Karpas-422 (cell line): ENCODE results near the gene XRCC4. TPM values are rescaled to one million over a fixed set of nuclear protein-coding genes. Genes with fewer than 3 reads are reported as not detected.

Source experiments
- DNase-seq: peaks from one replicate; pipeline ENCODE4 v3.0.0-alpha.2; 2015
- H2AFZ ChIP-seq: fragments of 200-600 bp; sonication (generic); 2 replicates; pipeline ENCODE4 v1.6.1; 2014; ENCODE audit warnings: antibody characterized with exemption, low read length, mixed read lengths
- H3K27ac ChIP-seq: fragments of 200-600 bp; sonication (generic); 2 replicates; pipeline ENCODE4 v1.5.1; 2014; ENCODE audit warnings: mild to moderate bottlenecking, low read length, moderate library complexity
- H3K27me3 ChIP-seq: fragments of 200-600 bp; sonication (generic); 2 replicates; pipeline ENCODE4 v1.6.1; 2014; ENCODE audit warnings: low read length, mixed read lengths
- H3K36me3 ChIP-seq: fragments of 200-600 bp; sonication (generic); 2 replicates; pipeline ENCODE4 v1.6.1; 2014; ENCODE audit warnings: low read length, mixed read lengths; ENCODE audit not compliant: insufficient read depth
- H3K4me1 ChIP-seq: fragments of 200-600 bp; sonication (generic); 2 replicates; pipeline ENCODE4 v1.6.1; 2014; ENCODE audit warnings: mild to moderate bottlenecking, low read length, mixed read lengths
- H3K4me2 ChIP-seq: fragments of 200-600 bp; sonication (generic); 2 replicates; pipeline ENCODE4 v1.6.1; 2014; ENCODE audit warnings: low read length, low read depth, mild to moderate bottlenecking; ENCODE audit not compliant: poor library complexity, severe bottlenecking
- H3K4me3 ChIP-seq: fragments of 200-600 bp; sonication (generic); 2 replicates; pipeline ENCODE4 v1.5.1; 2014; ENCODE audit warnings: mild to moderate bottlenecking, antibody characterized with exemption, low read length, mixed read lengths
- H3K79me2 ChIP-seq: fragments of 200-600 bp; sonication (generic); 2 replicates; pipeline ENCODE4 v1.6.1; 2014; ENCODE audit warnings: mild to moderate bottlenecking, low read length, mixed read lengths
- H3K9ac ChIP-seq: fragments of 200-600 bp; sonication (generic); 2 replicates; pipeline ENCODE4 v1.6.0; 2014; ENCODE audit warnings: low read length
- H3K9me2 ChIP-seq: fragments of 200-600 bp; sonication (generic), shearing (Covaris generic); replicated peaks from 2 replicates; pipeline ENCODE4 v1.6.0; 2014; ENCODE audit warnings: mild to moderate bottlenecking, low read length, moderate library complexity; ENCODE audit not compliant: insufficient read depth
- H3K9me3 ChIP-seq: fragments of 300-700, 200-600 bp; sonication (generic); 2 replicates; pipeline ENCODE4 v1.6.1; 2014; ENCODE audit warnings: low read length, mixed read lengths
- H4K20me1 ChIP-seq: fragments of 200-600 bp; sonication (generic); 2 replicates; pipeline ENCODE4 v1.6.1; 2014; ENCODE audit warnings: mild to moderate bottlenecking, antibody characterized with exemption, low read length, low read depth; ENCODE audit not compliant: insufficient read depth
- total RNA-seq: library from RNA; depleted of rRNA; stranded (reverse); fragments of >200 nt; shearing (Covaris generic); gene quantifications from 2 replicates; pipeline ENCODE4 v1.2.3, GENCODE V29; 2014; ENCODE audit warnings: low replicate concordance

XRCC4 gene
- total RNA-seq, 1 experiment from 2014 or later, result 22.2 TPM

DNA sequence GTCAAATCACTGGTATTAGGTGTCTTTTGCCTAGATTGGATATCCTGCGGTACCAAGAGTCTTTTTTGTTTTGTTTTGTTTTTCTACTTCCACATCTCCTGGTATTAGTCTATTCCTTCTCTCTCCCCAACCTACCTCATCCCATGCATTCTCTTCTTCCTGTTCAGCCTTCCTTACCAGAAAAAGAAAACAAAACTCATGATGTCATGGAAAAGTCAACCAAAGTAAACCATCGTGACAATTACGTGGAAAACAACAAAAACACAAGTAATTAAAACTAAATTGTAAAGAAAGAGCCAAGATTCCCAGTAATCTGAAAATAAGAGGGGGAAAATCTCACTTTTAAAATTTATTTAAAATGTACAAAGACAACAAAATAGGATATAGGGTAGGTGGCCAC, 38.4 kb upstream of the XRCC4 start:
- no peaks in the 10 kb centered on the region for H3K9me2 ChIP-seq
- H3K27ac ChIP-seq, result no peak overlapping the region
- no peak overlapping the region for H3K4me3 ChIP-seq
- no peaks in the 10 kb centered on the region for H3K36me3 ChIP-seq
- no peak overlapping the region for H3K9ac ChIP-seq
- H3K4me2 ChIP-seq, result no peak overlapping the region
- no peaks in the 10 kb centered on the region for H3K9me3 ChIP-seq
- no peak overlapping the region for H2AFZ ChIP-seq
- no peaks in the 10 kb centered on the region for H3K27me3 ChIP-seq
- no peak for DNase-seq
- no peaks in the 10 kb centered on the region for H3K79me2 ChIP-seq
- H4K20me1 ChIP-seq, result no peaks in the 10 kb centered on the region
- no peaks in the 10 kb centered on the region for H3K4me1 ChIP-seq

GRCh38 chr5:83042507-83042906, 34.8 kb upstream of the XRCC4 start:
- no peak overlapping the region for H3K27ac ChIP-seq
- H3K9ac ChIP-seq, result no peak overlapping the region
- no peak for DNase-seq
- H3K36me3 ChIP-seq, result no peaks in the 10 kb centered on the region
- H3K79me2 ChIP-seq, result no peaks in the 10 kb centered on the region
- no peak overlapping the region for H3K4me3 ChIP-seq
- no peak overlapping the region for H3K4me2 ChIP-seq
- no peak overlapping the region for H2AFZ ChIP-seq
- H3K4me1 ChIP-seq, result no peaks in the 10 kb centered on the region
- H3K9me2 ChIP-seq, result no peaks in the 10 kb centered on the region
- H4K20me1 ChIP-seq, result no peaks in the 10 kb centered on the region
- H3K27me3 ChIP-seq, result no peaks in the 10 kb centered on the region
- H3K9me3 ChIP-seq, result no peaks in the 10 kb centered on the region

- no peak overlapping the region for H3K4me3 ChIP-seq
- no peak for DNase-seq
- H3K9me2 ChIP-seq, result no peaks in the 10 kb centered on the region
- no peak overlapping the region for H3K9ac ChIP-seq
- H3K36me3 ChIP-seq, result no peaks in the 10 kb centered on the region
- H3K9me3 ChIP-seq, result no peaks in the 10 kb centered on the region
- H3K27ac ChIP-seq, result no peak overlapping the region
- H2AFZ ChIP-seq, result no peak overlapping the region
- H3K4me2 ChIP-seq, result no peak overlapping the region
- H4K20me1 ChIP-seq, result no peaks in the 10 kb centered on the region
- H3K4me1 ChIP-seq, result no peaks in the 10 kb centered on the region
- H3K79me2 ChIP-seq, result no peaks in the 10 kb centered on the region
- no peaks in the 10 kb centered on the region for H3K27me3 ChIP-seq
These were observed 32.4 kb upstream of the XRCC4 start for GRCh38 chr5:83044926-83045325.

DNA sequence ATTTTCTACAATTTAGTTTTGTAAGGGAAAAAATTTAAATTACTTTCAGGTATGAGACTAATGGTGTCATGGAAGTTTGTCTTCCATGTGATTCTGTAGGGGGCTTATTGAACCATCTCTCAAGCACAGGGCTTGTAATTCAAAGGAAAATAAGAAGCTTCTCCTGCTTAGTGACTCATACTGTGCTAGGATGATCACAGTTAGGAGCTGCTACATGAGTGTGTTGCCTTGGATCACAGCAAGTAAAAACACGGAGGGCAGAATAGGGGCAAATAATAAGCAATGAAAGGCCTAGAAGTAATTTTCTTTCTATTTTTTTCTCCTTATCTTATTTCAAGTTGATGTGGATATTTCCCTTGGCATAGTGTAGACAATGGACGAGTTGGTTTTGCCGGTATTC, 29.1 kb upstream of the XRCC4 start:
- H3K27ac ChIP-seq, result no peak overlapping the region
- no peak overlapping the region for H3K4me3 ChIP-seq
- H3K4me2 ChIP-seq, result no peak overlapping the region
- H3K9me3 ChIP-seq, result no peaks in the 10 kb centered on the region
- H4K20me1 ChIP-seq, result no peaks in the 10 kb centered on the region
- H3K36me3 ChIP-seq, result peaks cover 8% of the 10 kb centered on the region; the same call in 1 of the 2 replicates
- no peaks in the 10 kb centered on the region for H3K4me1 ChIP-seq
- no peak overlapping the region for H3K9ac ChIP-seq
- no peaks in the 10 kb centered on the region for H3K9me2 ChIP-seq
- no peak for DNase-seq
- no peaks in the 10 kb centered on the region for H3K79me2 ChIP-seq
- no peak overlapping the region for H2AFZ ChIP-seq
- no peaks in the 10 kb centered on the region for H3K27me3 ChIP-seq

- no peak overlapping the region for H3K9ac ChIP-seq
- no peaks in the 10 kb centered on the region for H3K9me2 ChIP-seq
- H3K4me3 ChIP-seq, result no peak overlapping the region
- no peak overlapping the region for H3K27ac ChIP-seq
- H3K4me1 ChIP-seq, result no peaks in the 10 kb centered on the region
- H2AFZ ChIP-seq, result no peak overlapping the region
- H3K79me2 ChIP-seq, result peaks cover 2% of the 10 kb centered on the region; the same call in 1 of the 2 replicates
- H3K36me3 ChIP-seq, result peaks cover 8% of the 10 kb centered on the region; the same call in 1 of the 2 replicates
- no peak for DNase-seq
- no peaks in the 10 kb centered on the region for H3K9me3 ChIP-seq
- H4K20me1 ChIP-seq, result no peaks in the 10 kb centered on the region
- H3K27me3 ChIP-seq, result no peaks in the 10 kb centered on the region
- H3K4me2 ChIP-seq, result no peak overlapping the region
These were observed 28.5 kb upstream of the XRCC4 start for GRCh38 chr5:83048811-83049210.

DNA sequence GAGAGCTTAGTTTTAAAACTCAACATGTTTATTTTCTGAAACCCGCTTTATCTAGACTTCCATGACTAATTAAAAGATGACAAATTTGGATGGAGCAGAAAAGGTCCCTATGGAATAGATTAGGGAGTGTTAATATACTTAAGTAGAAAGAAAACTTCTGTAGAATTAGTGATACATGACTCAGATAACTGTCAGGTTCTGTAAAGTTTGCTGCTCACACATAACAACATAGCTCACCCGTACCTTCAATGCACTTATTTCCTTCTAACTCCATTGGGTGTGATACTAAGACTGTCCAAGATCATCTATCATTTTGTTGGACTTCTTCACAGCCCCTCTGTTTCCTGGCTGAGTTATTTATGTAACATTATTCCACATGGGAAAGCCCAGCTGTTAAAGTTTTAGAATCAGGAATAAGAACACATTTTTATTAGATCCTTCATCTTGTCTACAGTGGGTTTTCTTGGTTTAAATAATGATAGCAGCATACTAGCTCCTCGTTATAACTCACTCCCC, 27.9 kb upstream of the XRCC4 start:
- Histone ChIP-seq H3K27me3 (no peaks in the 10 kb centered on the region), H3K4me3 (no peak overlapping the region), H3K79me2 (peaks cover 9% of the 10 kb centered on the region; the same call in 1 of the 2 replicates), H3K4me2 (no peak overlapping the region), H3K9me3 (no peaks in the 10 kb centered on the region), H2AFZ (no peak overlapping the region), H3K9ac (no peak overlapping the region), H3K9me2 (no peaks in the 10 kb centered on the region), H4K20me1 (no peaks in the 10 kb centered on the region), H3K36me3 (peaks cover 8% of the 10 kb centered on the region; the same call in 1 of the 2 replicates), H3K4me1 (no peaks in the 10 kb centered on the region), H3K27ac (no peak overlapping the region)
- DNase-seq, result no peak

DNA sequence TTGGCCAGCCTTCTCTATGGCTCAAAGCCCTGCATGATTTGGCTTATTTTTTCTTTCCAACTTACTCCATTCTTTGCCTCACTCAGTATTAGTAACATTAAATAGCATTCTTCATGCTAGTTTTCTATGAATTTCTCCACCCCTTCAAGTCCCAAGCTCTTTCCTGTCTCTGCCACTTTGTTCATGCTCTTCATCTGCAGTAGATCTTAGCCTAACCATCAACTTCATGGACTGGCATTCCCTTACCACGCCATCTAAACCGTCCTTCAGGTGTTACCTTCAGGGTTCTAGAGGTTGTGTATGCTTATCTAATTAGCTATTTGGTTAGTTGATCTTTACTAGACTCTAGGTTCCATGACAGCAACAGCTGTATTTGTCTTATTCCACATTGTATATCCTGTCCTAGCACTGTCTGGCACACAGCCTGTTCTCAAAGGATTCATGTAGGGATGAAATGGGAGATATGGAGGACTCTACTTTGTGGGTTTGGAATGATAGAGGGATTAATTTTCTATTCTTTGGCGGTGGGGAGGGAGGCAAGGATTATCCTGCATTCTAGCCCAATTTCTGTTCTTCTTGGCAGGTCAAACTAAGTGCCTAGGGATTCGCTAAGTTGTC, 26.5 kb upstream of the XRCC4 start:
- H3K9ac ChIP-seq, result no peak overlapping the region
- no peak overlapping the region for H2AFZ ChIP-seq
- peaks cover 22% of the 10 kb centered on the region for H3K79me2 ChIP-seq
- DNase-seq, result no peak
- H3K4me1 ChIP-seq, result 0 out of 2 replicates have a peak, but pooled peaks cover 5% of the 10 kb centered on the region
- H3K4me2 ChIP-seq, result no peak overlapping the region
- no peak overlapping the region for H3K27ac ChIP-seq
- H3K27me3 ChIP-seq, result no peaks in the 10 kb centered on the region
- no peak overlapping the region for H3K4me3 ChIP-seq
- H3K9me2 ChIP-seq, result no peaks in the 10 kb centered on the region
- no peaks in the 10 kb centered on the region for H4K20me1 ChIP-seq
- no peaks in the 10 kb centered on the region for H3K9me3 ChIP-seq
- H3K36me3 ChIP-seq, result peaks cover 17% of the 10 kb centered on the region; the same call in 1 of the 2 replicates

DNA sequence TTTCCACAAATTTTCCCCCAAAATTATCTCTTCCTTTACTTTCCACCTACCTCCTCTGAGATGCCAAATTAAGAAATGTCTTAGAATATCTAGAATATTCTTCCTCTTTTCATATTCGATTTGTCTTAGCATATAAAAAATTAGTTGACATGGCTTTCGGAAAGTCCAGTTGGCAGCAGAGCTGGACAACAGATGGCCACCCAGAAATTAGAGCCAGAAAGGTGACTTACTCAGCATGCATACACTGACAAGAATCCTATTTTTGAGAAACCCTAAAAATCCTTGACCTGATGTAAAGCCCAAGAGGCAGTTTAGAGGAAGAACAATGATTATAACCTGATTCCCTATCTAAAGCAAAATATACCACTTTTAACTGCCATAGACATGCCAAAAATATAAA, 22.2 kb upstream of the XRCC4 start:
- no peaks in the 10 kb centered on the region for H4K20me1 ChIP-seq
- H3K36me3 ChIP-seq, result peaks cover 41% of the 10 kb centered on the region; the same call in 1 of the 2 replicates
- H2AFZ ChIP-seq, result no peak overlapping the region
- no peak overlapping the region for H3K9ac ChIP-seq
- no peaks in the 10 kb centered on the region for H3K9me3 ChIP-seq
- H3K27me3 ChIP-seq, result no peaks in the 10 kb centered on the region
- H3K27ac ChIP-seq, result no peak overlapping the region
- H3K79me2 ChIP-seq, result peaks cover 57% of the 10 kb centered on the region
- no peak overlapping the region for H3K4me3 ChIP-seq
- H3K4me1 ChIP-seq, result peaks cover 8% of the 10 kb centered on the region; the same call in 1 of the 2 replicates
- no peak for DNase-seq
- no peaks in the 10 kb centered on the region for H3K9me2 ChIP-seq
- H3K4me2 ChIP-seq, result no peak overlapping the region
